Suppressor macrophage (primary cell): Measurements from ENCODE around the gene ADISSP.

Experiments used
- DNase-seq, 4 experiments: peaks; one replicate each; pipeline ENCODE4 v3.0.0-alpha.2; 2020 to 2022

ADISSP gene

GRCh38 chr20:3735768-3736167 is 31.8 kb downstream of the ADISSP start:
- DNase-seq = no peak

- DNase-seq = no peak
Measured at GRCh38 chr20:3734111-3734843, 33.3 kb downstream of the ADISSP start.

- DNase-seq = no peak
Measured at GRCh38 chr20:3733119-3733995, 34.2 kb downstream of the ADISSP start.

- DNase-seq = no peak
Measured at GRCh38 chr20:3732327-3733118, 35.0 kb downstream of the ADISSP start, which contains the start of gene HSPA12B. Gene HSPA12B (plus strand): TSS chr20:3732685. CDS start chr20:3738675, 5,990 bp downstream.

GRCh38 chr20:3731944-3732326 is 35.6 kb downstream of the ADISSP start:
- no peak for DNase-seq

GRCh38 chr20:3730803-3731672 is 36.5 kb downstream of the ADISSP start:
- DNase-seq = no peak

- DNase-seq = peak in 3 of 4 experiments; percentile 30 to 54 (median 54)
Measured at GRCh38 chr20:3729811-3730540, 37.6 kb downstream of the ADISSP start.

- no peak for DNase-seq
Measured at GRCh38 chr20:3729378-3729777, 38.2 kb downstream of the ADISSP start.

GRCh38 chr20:3728876-3729275 is 38.7 kb downstream of the ADISSP start:
- DNase-seq = no peak

- no peak for DNase-seq
Measured at GRCh38 chr20:3728354-3728753, 39.2 kb downstream of the ADISSP start.

GRCh38 chr20:3727401-3728021 is 40.0 kb downstream of the ADISSP start:
- DNase-seq = peak in 3 of 4 experiments; percentile 18 to 50 (median 34)

- DNase-seq = no peak
Measured at GRCh38 chr20:3724356-3724755, 43.2 kb downstream of the ADISSP start.

GRCh38 chr20:3723284-3723683 is 44.3 kb downstream of the ADISSP start:
- DNase-seq = no peak

GRCh38 chr20:3721912-3722311 is 45.6 kb downstream of the ADISSP start:
- no peak for DNase-seq

GRCh38 chr20:3720626-3721025 is 46.9 kb downstream of the ADISSP start:
- DNase-seq = no peak

GRCh38 chr20:3720068-3720467 is 47.5 kb downstream of the ADISSP start:
- no peak for DNase-seq

- no peak for DNase-seq
Measured at GRCh38 chr20:3719046-3719445, 48.5 kb downstream of the ADISSP start.

GRCh38 chr20:3716195-3716834 is 51.2 kb downstream of the ADISSP start:
- DNase-seq = peak in 3 of 4 experiments; percentile 39 to 65 (median 55)

GRCh38 chr20:3714092-3714491 is 53.5 kb downstream of the ADISSP start:
- peak; percentile 84 to 92 (median 88) for DNase-seq

- DNase-seq = peak; percentile 96 to 99 (median 98)
Measured at GRCh38 chr20:3712279-3712873, 55.2 kb downstream of the ADISSP start, which contains the start of gene SIGLEC1. Gene SIGLEC1 (minus strand): TSS chr20:3712600. CDS start chr20:3707128, 5,472 bp downstream.
